Choroid plexus epithelial cell (primary cell): Measurements from ENCODE around the gene TMEM240.
"Not testable (repeated sequence)": the region's sequence is repeated elsewhere in the genome, so short reads cannot be mapped to it uniquely, and the experiment has no call there.

Experiments
- DNase-seq: peaks from one replicate; pipeline ENCODE4 v3.0.0-alpha.2; 2010; ENCODE audit warnings: low read depth
- H3K4me3 ChIP-seq: 2 replicates; pipeline ENCODE4 v1.5.1; 2011; ENCODE audit warnings: low read depth, mild to moderate bottlenecking, control low read depth, low read length, moderate library complexity
- TF ChIP-seq, protein P1 (sequence below): conservative IDR thresholded peaks from 2 replicates; pipeline ENCODE4 v1.5.1; 2011; ENCODE audit warnings: low read depth, mild to moderate bottlenecking, control low read depth, inconsistent platforms, low read length, moderate library complexity

TMEM240 gene

DNA sequence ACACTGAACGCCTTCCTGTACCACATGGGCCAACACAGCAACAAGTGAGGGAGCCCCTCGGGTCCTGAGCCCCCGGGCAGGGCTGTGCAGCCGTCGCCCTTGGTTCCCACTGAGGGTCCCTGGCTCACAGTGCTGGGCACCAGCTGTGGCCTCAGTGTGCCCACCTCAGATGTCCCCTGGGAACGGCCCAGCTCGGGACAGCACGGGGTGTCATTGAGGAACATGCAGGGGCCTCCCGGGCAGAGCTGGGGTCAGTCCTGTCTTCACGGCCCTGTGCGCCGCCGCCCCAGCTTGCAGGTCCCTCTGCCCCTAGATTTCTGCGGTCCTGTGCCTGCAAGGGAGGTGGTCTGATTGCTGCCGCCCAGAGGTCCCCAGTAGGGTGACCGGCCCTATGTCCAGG lies 51.2 kb downstream of the TMEM240 start:
- no peak for DNase-seq
- TF ChIP-seq, protein P1, sequence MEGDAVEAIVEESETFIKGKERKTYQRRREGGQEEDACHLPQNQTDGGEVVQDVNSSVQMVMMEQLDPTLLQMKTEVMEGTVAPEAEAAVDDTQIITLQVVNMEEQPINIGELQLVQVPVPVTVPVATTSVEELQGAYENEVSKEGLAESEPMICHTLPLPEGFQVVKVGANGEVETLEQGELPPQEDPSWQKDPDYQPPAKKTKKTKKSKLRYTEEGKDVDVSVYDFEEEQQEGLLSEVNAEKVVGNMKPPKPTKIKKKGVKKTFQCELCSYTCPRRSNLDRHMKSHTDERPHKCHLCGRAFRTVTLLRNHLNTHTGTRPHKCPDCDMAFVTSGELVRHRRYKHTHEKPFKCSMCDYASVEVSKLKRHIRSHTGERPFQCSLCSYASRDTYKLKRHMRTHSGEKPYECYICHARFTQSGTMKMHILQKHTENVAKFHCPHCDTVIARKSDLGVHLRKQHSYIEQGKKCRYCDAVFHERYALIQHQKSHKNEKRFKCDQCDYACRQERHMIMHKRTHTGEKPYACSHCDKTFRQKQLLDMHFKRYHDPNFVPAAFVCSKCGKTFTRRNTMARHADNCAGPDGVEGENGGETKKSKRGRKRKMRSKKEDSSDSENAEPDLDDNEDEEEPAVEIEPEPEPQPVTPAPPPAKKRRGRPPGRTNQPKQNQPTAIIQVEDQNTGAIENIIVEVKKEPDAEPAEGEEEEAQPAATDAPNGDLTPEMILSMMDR: no peak
- H3K4me3 ChIP-seq: no peak overlapping the region

DNA sequence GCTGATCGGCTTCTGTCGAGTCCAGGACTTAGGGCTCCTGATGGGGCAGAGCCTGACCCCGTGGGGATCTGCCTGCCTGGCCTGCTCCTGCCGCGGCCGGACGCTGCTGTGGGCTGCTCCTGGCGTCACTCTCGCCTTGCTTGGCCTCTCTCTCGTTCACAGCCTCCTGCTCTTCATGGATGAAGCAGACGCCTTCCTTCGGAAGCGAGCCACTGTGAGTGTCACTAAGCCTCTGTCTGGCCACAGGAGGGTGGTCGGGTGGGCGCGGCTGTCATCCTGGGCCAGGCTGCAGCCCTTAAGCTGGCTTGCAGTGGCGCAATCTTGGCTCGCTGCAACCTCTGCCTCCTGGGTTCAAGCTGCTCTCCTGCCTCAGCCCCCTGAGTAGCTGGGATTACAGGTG lies 52.7 kb downstream of the TMEM240 start:
- TF ChIP-seq, protein P1: no peak
- DNase-seq: no peak

DNA sequence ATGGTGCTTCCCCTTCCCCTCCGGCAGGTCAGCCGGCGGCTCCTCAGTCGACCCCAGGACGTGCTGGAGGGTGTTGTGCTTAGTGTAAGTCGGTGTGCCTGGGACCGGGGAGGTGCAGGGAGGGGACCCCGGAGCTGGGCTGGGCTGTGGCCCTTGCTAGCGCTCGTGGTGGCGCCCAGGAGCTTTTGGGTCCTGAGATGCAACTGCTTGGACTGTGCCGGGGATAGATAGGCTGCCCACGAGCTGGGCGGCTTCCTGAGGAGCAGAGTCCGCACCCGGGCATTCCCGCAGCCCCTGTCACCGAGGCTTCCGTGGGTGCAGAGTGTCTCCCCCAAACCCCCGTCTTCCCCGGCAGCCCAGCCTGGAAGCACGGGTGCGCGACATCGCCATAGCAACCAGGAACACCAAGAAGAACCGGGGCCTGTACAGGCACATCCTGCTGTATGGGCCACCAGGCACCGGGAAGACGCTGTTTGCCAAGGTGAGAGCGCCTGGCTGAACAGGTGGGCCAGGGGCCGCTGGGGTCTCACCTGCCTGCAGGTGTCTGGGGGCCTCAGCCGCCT lies 54.6 kb downstream of the TMEM240 start:
- not testable (repeated sequence) for H3K4me3 ChIP-seq, DNase-seq

More for the DNA sequence above, 52.7 kb downstream of the TMEM240 start:
- H3K4me3 ChIP-seq: no peak overlapping the region

DNA sequence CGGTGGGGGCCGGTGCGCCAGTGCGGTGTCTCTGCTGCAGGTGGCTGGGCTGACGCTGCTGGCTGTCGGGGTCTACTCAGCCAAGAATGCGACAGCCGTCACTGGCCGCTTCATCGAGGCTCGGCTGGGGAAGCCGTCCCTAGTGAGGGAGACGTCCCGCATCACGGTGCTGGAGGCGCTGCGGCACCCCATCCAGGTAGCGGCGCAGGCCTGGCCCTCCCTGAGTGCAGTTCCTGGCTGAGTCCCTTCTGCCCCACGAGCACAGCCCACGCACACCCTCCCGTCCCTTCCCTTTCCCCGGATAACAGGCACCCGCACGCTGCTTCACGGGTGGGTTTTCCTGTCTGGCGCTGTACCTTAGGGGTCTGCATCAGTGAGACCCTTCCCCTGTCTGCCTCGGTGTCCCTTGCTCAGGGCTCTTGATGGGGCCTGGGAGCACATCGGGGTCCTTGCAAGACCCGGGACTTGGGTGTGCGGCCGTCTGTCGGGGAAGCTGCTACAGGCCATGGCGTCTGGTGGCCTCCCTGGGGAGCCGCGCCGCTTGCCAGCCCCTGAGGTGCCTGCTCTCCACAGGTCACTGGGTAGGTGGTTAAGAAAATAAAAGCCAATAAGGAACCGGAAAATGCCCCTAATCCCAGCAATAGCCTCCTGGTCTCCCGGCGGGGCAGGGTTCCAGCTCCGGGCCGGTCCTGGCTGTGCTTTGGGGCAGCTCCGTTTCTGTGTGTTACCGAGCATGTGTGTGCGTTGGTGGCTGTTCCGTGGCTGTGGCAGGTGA lies 55.3 kb downstream of the TMEM240 start:
- H3K4me3 ChIP-seq, DNase-seq: not testable (repeated sequence)
